ENCODE results near the gene BNIP5. TPM values are rescaled to one million over a fixed set of nuclear protein-coding genes. Genes with fewer than 3 reads are reported as not detected.

Gene BNIP5
- total and polyA plus RNA-seq, 4 donors = 2.3 TPM; not detected in 3

GRCh38 chr6:36334832-36335459, 1.7 kb downstream of the BNIP5 start:
- Histone ChIP-seq H3K27ac (ENCODE audit: low read depth in 1 of 2, low read length in 2 of 2) (no peak overlapping the region), H3K9me3 (ENCODE audit: control insufficient read depth, low read length) (no peaks in the 10 kb centered on the region), H3K4me3 (ENCODE audit: low read length in 2 of 2) (no peak overlapping the region), H3K36me3 (ENCODE audit: control insufficient read depth in 1 of 2, insufficient read depth in 2 of 2, low read length in 1 of 2) (no peaks in the 10 kb centered on the region), H3K4me1 (ENCODE audit: control insufficient read depth in 1 of 2, insufficient read depth in 2 of 2, low read length in 2 of 2) (no peaks in the 10 kb centered on the region), H3K27me3 (ENCODE audit: control insufficient read depth in 1 of 2, insufficient read depth in 2 of 2, low read length in 1 of 2) (no peaks in the 10 kb centered on the region)
- 80 to 84% methylated on average over 14 of the region's 14 CpGs for WGBS, 2 donors
- intact Hi-C loops (cut with DNase I) = no loop called here
- DNase-seq (peak in 1 of 2 donors; percentile 28), ATAC-seq (ENCODE audit: low FRiP score) (no peak)

GRCh38 chr6:36333931-36334725, 2.6 kb downstream of the BNIP5 start:
- Histone ChIP-seq H3K4me3 (ENCODE audit: low read length in 2 of 2) (no peak overlapping the region), H3K27me3 (ENCODE audit: control insufficient read depth in 1 of 2, insufficient read depth in 2 of 2, low read length in 1 of 2) (no peaks in the 10 kb centered on the region), H3K27ac (ENCODE audit: low read depth in 1 of 2, low read length in 2 of 2) (no peak overlapping the region), H3K36me3 (ENCODE audit: control insufficient read depth in 1 of 2, insufficient read depth in 2 of 2, low read length in 1 of 2) (no peaks in the 10 kb centered on the region), H3K4me1 (ENCODE audit: control insufficient read depth in 1 of 2, insufficient read depth in 2 of 2, low read length in 2 of 2) (no peaks in the 10 kb centered on the region), H3K9me3 (ENCODE audit: control insufficient read depth, low read length) (no peaks in the 10 kb centered on the region)
- ATAC-seq (ENCODE audit: low FRiP score) = peak; percentile 48
- intact Hi-C loops (cut with DNase I) = no loop called here
- WGBS, 2 donors = 44 to 49% methylated on average over 20 of the region's 20 CpGs
- DNase-seq = peak in 1 of 2 donors; percentile 55

- H3K27ac ChIP-seq (ENCODE audit: low read depth in 1 of 2, low read length in 2 of 2) = no peak overlapping the region
These were observed 3.4 kb downstream of the BNIP5 start for GRCh38 chr6:36333171-36333895.

GRCh38 chr6:36331381-36331780, 5.3 kb downstream of the BNIP5 start:
- Histone ChIP-seq H3K27me3 (ENCODE audit: control insufficient read depth in 1 of 2, insufficient read depth in 2 of 2, low read length in 1 of 2) (no peaks in the 10 kb centered on the region), H3K27ac (ENCODE audit: low read depth in 1 of 2, low read length in 2 of 2) (no peak overlapping the region), H3K9me3 (ENCODE audit: control insufficient read depth, low read length) (no peaks in the 10 kb centered on the region), H3K4me3 (ENCODE audit: low read length in 2 of 2) (no peak overlapping the region), H3K4me1 (ENCODE audit: control insufficient read depth in 1 of 2, insufficient read depth in 2 of 2, low read length in 2 of 2) (no peaks in the 10 kb centered on the region), H3K36me3 (ENCODE audit: control insufficient read depth in 1 of 2, insufficient read depth in 2 of 2, low read length in 1 of 2) (no peaks in the 10 kb centered on the region)
- ATAC-seq (ENCODE audit: low FRiP score) = no peak
- intact Hi-C loops (cut with DNase I) = no loop called here
- no peak for DNase-seq
- 95 to 96% methylated on average over 6 of the region's 6 CpGs for WGBS, 2 donors

More at GRCh38 chr6:36333171-36333895, 3.4 kb downstream of the BNIP5 start:
- H3K9me3 ChIP-seq (ENCODE audit: control insufficient read depth, low read length) = no peaks in the 10 kb centered on the region
- WGBS, 2 donors = 81 to 82% methylated on average over 8 of the region's 8 CpGs
- intact Hi-C loops (cut with DNase I) = no loop called here
- no peaks in the 10 kb centered on the region for H3K4me1 ChIP-seq (ENCODE audit: control insufficient read depth in 1 of 2, insufficient read depth in 2 of 2, low read length in 2 of 2)
- no peak overlapping the region for H3K4me3 ChIP-seq (ENCODE audit: low read length in 2 of 2)
- ATAC-seq (ENCODE audit: low FRiP score) (no peak), DNase-seq (peak in 1 of 2 donors; percentile 41)
- no peaks in the 10 kb centered on the region for H3K36me3 ChIP-seq (ENCODE audit: control insufficient read depth in 1 of 2, insufficient read depth in 2 of 2, low read length in 1 of 2)
- H3K27me3 ChIP-seq (ENCODE audit: control insufficient read depth in 1 of 2, insufficient read depth in 2 of 2, low read length in 1 of 2) = no peaks in the 10 kb centered on the region

- no peaks in the 10 kb centered on the region for H3K4me1 ChIP-seq (ENCODE audit: control insufficient read depth in 1 of 2, insufficient read depth in 2 of 2, low read length in 2 of 2)
- H3K36me3 ChIP-seq (ENCODE audit: control insufficient read depth in 1 of 2, insufficient read depth in 2 of 2, low read length in 1 of 2) = no peaks in the 10 kb centered on the region
- no peaks in the 10 kb centered on the region for H3K27me3 ChIP-seq (ENCODE audit: control insufficient read depth in 1 of 2, insufficient read depth in 2 of 2, low read length in 1 of 2)
- H3K27ac ChIP-seq (ENCODE audit: low read depth in 1 of 2, low read length in 2 of 2) = no peak overlapping the region
- ATAC-seq (ENCODE audit: low FRiP score) (no peak), DNase-seq (no peak)
- no peaks in the 10 kb centered on the region for H3K9me3 ChIP-seq (ENCODE audit: control insufficient read depth, low read length)
- WGBS, 2 donors = 89 to 90% methylated on average over 14 of the region's 14 CpGs
- no peak overlapping the region for H3K4me3 ChIP-seq (ENCODE audit: low read length in 2 of 2)
- intact Hi-C loops (cut with DNase I) = no loop called here
These were observed 6.3 kb downstream of the BNIP5 start for GRCh38 chr6:36330366-36330765.

- Histone ChIP-seq H3K4me1 (ENCODE audit: control insufficient read depth in 1 of 2, insufficient read depth in 2 of 2, low read length in 2 of 2) (no peaks in the 10 kb centered on the region), H3K4me3 (ENCODE audit: low read length in 2 of 2) (no peak overlapping the region), H3K27me3 (ENCODE audit: control insufficient read depth in 1 of 2, insufficient read depth in 2 of 2, low read length in 1 of 2) (no peaks in the 10 kb centered on the region), H3K27ac (ENCODE audit: low read depth in 1 of 2, low read length in 2 of 2) (no peak overlapping the region), H3K9me3 (ENCODE audit: control insufficient read depth, low read length) (no peaks in the 10 kb centered on the region), H3K36me3 (ENCODE audit: control insufficient read depth in 1 of 2, insufficient read depth in 2 of 2, low read length in 1 of 2) (no peaks in the 10 kb centered on the region)
- no peak for ATAC-seq (ENCODE audit: low FRiP score)
- WGBS, 2 donors = 75 to 80% methylated on average over 14 of the region's 14 CpGs
- DNase-seq = no peak
- intact Hi-C loops (cut with DNase I) = no loop called here
These were observed 6.8 kb downstream of the BNIP5 start for GRCh38 chr6:36329798-36330291.

- intact Hi-C loops (cut with DNase I) = no loop called here
- H3K4me3 ChIP-seq (ENCODE audit: low read length in 2 of 2) = no peak overlapping the region
- ATAC-seq (ENCODE audit: low FRiP score) (no peak), DNase-seq (no peak)
- H3K36me3 ChIP-seq (ENCODE audit: control insufficient read depth in 1 of 2, insufficient read depth in 2 of 2, low read length in 1 of 2) = no peaks in the 10 kb centered on the region
- 90 to 93% methylated on average over 7 of the region's 7 CpGs for WGBS, 2 donors
- H3K4me1 ChIP-seq (ENCODE audit: control insufficient read depth in 1 of 2, insufficient read depth in 2 of 2, low read length in 2 of 2) = no peaks in the 10 kb centered on the region
- no peak overlapping the region for H3K27ac ChIP-seq (ENCODE audit: low read depth in 1 of 2, low read length in 2 of 2)
- H3K27me3 ChIP-seq (ENCODE audit: control insufficient read depth in 1 of 2, insufficient read depth in 2 of 2, low read length in 1 of 2) = no peaks in the 10 kb centered on the region
- no peaks in the 10 kb centered on the region for H3K9me3 ChIP-seq (ENCODE audit: control insufficient read depth, low read length)
These were observed 8.1 kb downstream of the BNIP5 start for GRCh38 chr6:36328600-36328999.

- no peaks in the 10 kb centered on the region for H3K9me3 ChIP-seq (ENCODE audit: control insufficient read depth, low read length)
- no peaks in the 10 kb centered on the region for H3K4me1 ChIP-seq (ENCODE audit: control insufficient read depth in 1 of 2, insufficient read depth in 2 of 2, low read length in 2 of 2)
- no peak for DNase-seq
- H3K27ac ChIP-seq (ENCODE audit: low read depth in 1 of 2, low read length in 2 of 2) = no peak overlapping the region
- no peaks in the 10 kb centered on the region for H3K36me3 ChIP-seq (ENCODE audit: control insufficient read depth in 1 of 2, insufficient read depth in 2 of 2, low read length in 1 of 2)
- intact Hi-C loops (cut with DNase I) = no loop called here
- H3K4me3 ChIP-seq (ENCODE audit: low read length in 2 of 2) = no peak overlapping the region
- H3K27me3 ChIP-seq (ENCODE audit: control insufficient read depth in 1 of 2, insufficient read depth in 2 of 2, low read length in 1 of 2) = no peaks in the 10 kb centered on the region
- no peak for ATAC-seq (ENCODE audit: low FRiP score)
These were observed 8.8 kb downstream of the BNIP5 start for GRCh38 chr6:36327919-36328236.
